ENCODE measurements around the gene DNM3.

GRCh38 chr1:172398970-172399755 is 557.9 kb downstream of the DNM3 start:
- TF ChIP-seq, protein P1, sequence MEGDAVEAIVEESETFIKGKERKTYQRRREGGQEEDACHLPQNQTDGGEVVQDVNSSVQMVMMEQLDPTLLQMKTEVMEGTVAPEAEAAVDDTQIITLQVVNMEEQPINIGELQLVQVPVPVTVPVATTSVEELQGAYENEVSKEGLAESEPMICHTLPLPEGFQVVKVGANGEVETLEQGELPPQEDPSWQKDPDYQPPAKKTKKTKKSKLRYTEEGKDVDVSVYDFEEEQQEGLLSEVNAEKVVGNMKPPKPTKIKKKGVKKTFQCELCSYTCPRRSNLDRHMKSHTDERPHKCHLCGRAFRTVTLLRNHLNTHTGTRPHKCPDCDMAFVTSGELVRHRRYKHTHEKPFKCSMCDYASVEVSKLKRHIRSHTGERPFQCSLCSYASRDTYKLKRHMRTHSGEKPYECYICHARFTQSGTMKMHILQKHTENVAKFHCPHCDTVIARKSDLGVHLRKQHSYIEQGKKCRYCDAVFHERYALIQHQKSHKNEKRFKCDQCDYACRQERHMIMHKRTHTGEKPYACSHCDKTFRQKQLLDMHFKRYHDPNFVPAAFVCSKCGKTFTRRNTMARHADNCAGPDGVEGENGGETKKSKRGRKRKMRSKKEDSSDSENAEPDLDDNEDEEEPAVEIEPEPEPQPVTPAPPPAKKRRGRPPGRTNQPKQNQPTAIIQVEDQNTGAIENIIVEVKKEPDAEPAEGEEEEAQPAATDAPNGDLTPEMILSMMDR (IDR thresholded peaks at IDR 0.05 in 2 of 3, conservative IDR thresholded peaks at IDR 0.05 in 1 of 3; ENCODE audit: insufficient read depth in 2 of 3, low read depth in 1 of 3, low read length in 3 of 3): peak; percentile 39 to 82 (median 59); a peak in 4 of 6 replicates
- TF ChIP-seq RAD21 (CRISPR knock-in tag; conservative IDR thresholded peaks at IDR 0.05 in 1 of 2, IDR thresholded peaks at IDR 0.05 in 1 of 2) (peak; percentile 83 to 86), ZNF518B (CRISPR knock-in tag; IDR thresholded peaks at IDR 0.05) (no peak), ZNF274 (IDR thresholded peaks at IDR 0.05; ENCODE audit: borderline replicate concordance, low read depth, low read length) (no peak), SMARCC2 (IDR thresholded peaks at IDR 0.05; ENCODE audit: low read depth) (no peak), EZH2 (IDR thresholded peaks at IDR 0.05; ENCODE audit: borderline replicate concordance, low read depth, low read length) (no peak), E4F1 (CRISPR knock-in tag; IDR thresholded peaks at IDR 0.05; ENCODE audit: borderline replicate concordance) (no peak), SMC3 (conservative IDR thresholded peaks at IDR 0.05; ENCODE audit: insufficient read depth, low read depth, low read length) (no peak), ZNF121 (CRISPR knock-in tag; conservative IDR thresholded peaks at IDR 0.05) (no peak)
- TF ChIP-seq, protein P2, sequence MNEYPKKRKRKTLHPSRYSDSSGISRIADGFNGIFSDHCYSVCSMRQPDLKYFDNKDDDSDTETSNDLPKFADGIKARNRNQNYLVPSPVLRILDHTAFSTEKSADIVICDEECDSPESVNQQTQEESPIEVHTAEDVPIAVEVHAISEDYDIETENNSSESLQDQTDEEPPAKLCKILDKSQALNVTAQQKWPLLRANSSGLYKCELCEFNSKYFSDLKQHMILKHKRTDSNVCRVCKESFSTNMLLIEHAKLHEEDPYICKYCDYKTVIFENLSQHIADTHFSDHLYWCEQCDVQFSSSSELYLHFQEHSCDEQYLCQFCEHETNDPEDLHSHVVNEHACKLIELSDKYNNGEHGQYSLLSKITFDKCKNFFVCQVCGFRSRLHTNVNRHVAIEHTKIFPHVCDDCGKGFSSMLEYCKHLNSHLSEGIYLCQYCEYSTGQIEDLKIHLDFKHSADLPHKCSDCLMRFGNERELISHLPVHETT (CRISPR knock-in tag; conservative IDR thresholded peaks at IDR 0.05 in 1 of 2, IDR thresholded peaks at IDR 0.05 in 1 of 2): no peak
